IPS-18a (cell line): ENCODE measurements around the gene DPP6.

Experiments used
- H3K27ac ChIP-seq: one replicate; pipeline ENCODE4 v1.5.1; 2013; ENCODE audit warnings: low read length
- H3K27me3 ChIP-seq: one replicate; pipeline ENCODE4 v1.6.1; 2013; ENCODE audit warnings: mild to moderate bottlenecking, low read length; ENCODE audit not compliant: control insufficient read depth, insufficient read depth
- H3K36me3 ChIP-seq: one replicate; pipeline ENCODE4 v1.6.1; 2013; ENCODE audit warnings: low read depth, low read length; ENCODE audit not compliant: control insufficient read depth
- H3K4me1 ChIP-seq: one replicate; pipeline ENCODE4 v1.6.1; 2013; ENCODE audit warnings: low read depth, low read length; ENCODE audit not compliant: control insufficient read depth
- H3K4me3 ChIP-seq: one replicate; pipeline ENCODE4 v1.5.1; 2013; ENCODE audit warnings: low read length
- H3K9ac ChIP-seq: one replicate; pipeline ENCODE4 v1.6.1; 2013; ENCODE audit warnings: mild to moderate bottlenecking, low read length, moderate library complexity
- H3K9me3 ChIP-seq: one replicate; pipeline ENCODE4 v1.6.1; 2013; ENCODE audit warnings: low read depth, low read length; ENCODE audit not compliant: control insufficient read depth

Gene DPP6

DNA sequence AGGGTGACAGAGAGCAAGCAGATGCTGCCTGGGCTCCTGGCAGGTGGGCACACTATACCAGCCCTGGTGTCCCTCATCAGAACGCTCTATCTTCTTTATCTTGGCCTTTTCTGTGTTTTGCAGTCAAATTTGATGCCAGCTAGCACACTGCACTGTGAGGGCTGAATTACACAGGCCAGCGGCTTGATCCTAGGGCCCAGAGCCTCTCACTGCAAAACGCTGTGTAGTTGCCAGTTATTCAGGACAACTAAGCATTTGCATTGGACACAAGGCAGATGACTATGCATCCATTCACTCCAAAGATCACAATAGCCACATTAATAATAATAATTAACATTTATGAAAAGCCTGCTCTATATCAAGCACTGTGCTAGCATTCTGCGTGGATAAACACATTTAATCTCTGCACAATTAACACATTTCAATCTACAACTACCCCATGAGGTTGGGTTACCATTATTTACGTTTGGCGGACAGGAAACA lies 850.4 kb downstream of the DPP6 start:
- no peaks in the 10 kb centered on the region for H3K9me3 ChIP-seq
- no peak overlapping the region for H3K27ac ChIP-seq
- no peaks in the 10 kb centered on the region for H3K27me3 ChIP-seq
- no peaks in the 10 kb centered on the region for H3K36me3 ChIP-seq
- H3K4me3 ChIP-seq: no peak overlapping the region
- H3K9ac ChIP-seq: no peak overlapping the region
- no peaks in the 10 kb centered on the region for H3K4me1 ChIP-seq

DNA sequence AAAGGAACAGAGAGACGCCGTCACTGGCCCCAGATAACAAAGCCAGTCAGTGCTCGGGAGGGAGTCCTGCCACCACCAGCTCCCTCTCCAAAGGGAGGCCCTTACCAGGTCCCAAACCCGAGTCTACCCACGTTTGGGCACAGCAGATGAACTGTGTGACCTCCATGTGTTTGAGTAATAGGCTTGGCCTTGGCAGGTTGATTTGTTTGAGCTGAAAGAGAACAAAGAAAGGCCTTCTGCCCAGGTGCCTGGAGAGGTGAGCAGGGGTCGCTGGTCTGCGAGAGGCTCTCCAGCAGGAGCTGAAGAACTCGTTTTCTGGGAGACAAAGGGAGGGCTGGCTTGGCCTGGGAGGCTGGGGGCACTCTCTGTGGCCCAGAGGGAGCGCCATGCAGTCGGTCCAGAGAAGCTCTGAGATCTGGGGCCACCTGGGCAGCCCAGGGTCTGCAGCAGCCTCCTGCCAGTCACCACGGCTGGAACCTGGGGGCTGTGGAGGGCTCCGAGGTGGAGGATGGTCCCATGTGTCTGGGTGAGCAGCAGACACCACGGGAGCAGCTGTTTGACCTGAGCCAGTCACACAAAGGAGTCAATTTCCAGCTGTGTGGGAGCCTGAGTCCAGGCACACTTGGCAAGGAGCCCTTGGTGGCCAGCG lies 851.0 kb downstream of the DPP6 start:
- no peak overlapping the region for H3K4me3 ChIP-seq
- H3K9ac ChIP-seq: no peak overlapping the region
- H3K9me3 ChIP-seq: no peaks in the 10 kb centered on the region
- no peaks in the 10 kb centered on the region for H3K27me3 ChIP-seq
- H3K4me1 ChIP-seq: no peaks in the 10 kb centered on the region
- H3K27ac ChIP-seq: no peak overlapping the region
- H3K36me3 ChIP-seq: no peaks in the 10 kb centered on the region

GRCh38 chr7:154905146-154905545 lies 852.9 kb downstream of the DPP6 start:
- H3K36me3 ChIP-seq: no peaks in the 10 kb centered on the region
- H3K27ac ChIP-seq: no peak overlapping the region
- no peaks in the 10 kb centered on the region for H3K4me1 ChIP-seq
- H3K4me3 ChIP-seq: no peak overlapping the region
- no peak overlapping the region for H3K9ac ChIP-seq
- H3K27me3 ChIP-seq: no peaks in the 10 kb centered on the region
- no peaks in the 10 kb centered on the region for H3K9me3 ChIP-seq

- no peaks in the 10 kb centered on the region for H3K27me3 ChIP-seq
- no peak overlapping the region for H3K27ac ChIP-seq
- H3K9ac ChIP-seq: no peak overlapping the region
- no peaks in the 10 kb centered on the region for H3K4me1 ChIP-seq
- no peak overlapping the region for H3K4me3 ChIP-seq
- no peaks in the 10 kb centered on the region for H3K9me3 ChIP-seq
- no peaks in the 10 kb centered on the region for H3K36me3 ChIP-seq
Measured at GRCh38 chr7:154905615-154906014, 853.4 kb downstream of the DPP6 start.

- H3K27me3 ChIP-seq: no peaks in the 10 kb centered on the region
- no peaks in the 10 kb centered on the region for H3K36me3 ChIP-seq
- no peak overlapping the region for H3K27ac ChIP-seq
- no peak overlapping the region for H3K9ac ChIP-seq
- H3K4me3 ChIP-seq: no peak overlapping the region
- H3K4me1 ChIP-seq: no peaks in the 10 kb centered on the region
- H3K9me3 ChIP-seq: no peaks in the 10 kb centered on the region
Measured at GRCh38 chr7:154906201-154906600, 854.0 kb downstream of the DPP6 start.

GRCh38 chr7:154906736-154907355 lies 854.6 kb downstream of the DPP6 start:
- Histone ChIP-seq H3K9ac (no peak overlapping the region), H3K4me3 (no peak overlapping the region), H3K9me3 (no peaks in the 10 kb centered on the region), H3K27me3 (no peaks in the 10 kb centered on the region), H3K27ac (no peak overlapping the region), H3K4me1 (no peaks in the 10 kb centered on the region), H3K36me3 (no peaks in the 10 kb centered on the region)

DNA sequence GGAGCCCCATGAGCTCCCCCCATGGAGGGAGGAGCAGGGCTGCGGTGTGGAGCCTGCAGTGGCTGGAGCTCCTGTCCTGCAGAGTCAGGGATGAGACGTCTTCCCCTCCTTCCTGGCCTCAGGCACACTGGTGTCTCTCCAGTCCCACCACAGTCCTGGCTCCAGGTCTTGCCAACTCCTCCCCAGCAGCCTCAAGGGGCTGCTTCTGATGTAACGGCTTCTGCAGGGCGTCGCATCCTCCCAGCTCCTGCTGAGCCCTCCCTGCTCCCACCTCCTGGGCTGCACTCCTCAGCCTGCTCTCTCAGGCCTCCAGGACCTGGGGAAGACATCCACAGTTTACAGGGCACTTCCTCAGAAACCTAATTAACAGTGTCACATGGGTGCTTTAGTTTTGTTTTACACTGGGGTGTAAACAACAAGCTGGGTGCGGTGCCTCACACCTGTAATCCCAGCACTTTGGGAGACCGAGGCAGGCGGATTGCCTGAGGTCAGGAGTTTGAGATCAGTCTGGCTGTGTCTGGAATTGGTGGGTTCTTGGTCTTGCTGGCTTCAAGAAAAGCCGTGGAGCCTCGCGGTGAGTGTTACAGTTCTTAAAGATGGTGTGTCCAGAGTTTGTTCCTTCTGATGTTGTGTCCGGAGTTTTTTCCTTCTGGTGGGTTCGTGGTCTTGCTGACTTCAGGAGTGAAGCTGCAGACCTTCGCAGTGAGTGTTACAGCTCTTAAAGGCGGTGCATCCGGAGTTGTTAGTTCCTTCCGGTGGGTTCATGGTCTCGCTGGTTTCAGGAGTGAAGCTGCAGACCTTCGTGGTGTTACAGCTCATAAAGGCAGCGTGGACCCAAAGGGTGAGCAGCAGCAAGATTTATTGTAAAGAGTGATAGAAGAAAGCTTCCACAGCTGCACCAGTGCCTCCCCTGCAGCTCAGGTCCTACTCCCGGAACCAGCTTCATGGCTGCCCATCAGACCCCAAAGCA lies 855.7 kb downstream of the DPP6 start:
- Histone ChIP-seq H3K27ac (no peak overlapping the region), H3K36me3 (no peaks in the 10 kb centered on the region), H3K9ac (no peak overlapping the region), H3K27me3 (no peaks in the 10 kb centered on the region), H3K9me3 (no peaks in the 10 kb centered on the region), H3K4me3 (no peak overlapping the region), H3K4me1 (no peaks in the 10 kb centered on the region)

GRCh38 chr7:154909241-154910105 lies 857.3 kb downstream of the DPP6 start:
- Histone ChIP-seq H3K4me3 (no peak overlapping the region), H3K36me3 (no peaks in the 10 kb centered on the region), H3K27ac (no peak overlapping the region), H3K9ac (no peak overlapping the region), H3K27me3 (peaks cover 6% of the 10 kb centered on the region), H3K9me3 (no peaks in the 10 kb centered on the region), H3K4me1 (no peaks in the 10 kb centered on the region)

DNA sequence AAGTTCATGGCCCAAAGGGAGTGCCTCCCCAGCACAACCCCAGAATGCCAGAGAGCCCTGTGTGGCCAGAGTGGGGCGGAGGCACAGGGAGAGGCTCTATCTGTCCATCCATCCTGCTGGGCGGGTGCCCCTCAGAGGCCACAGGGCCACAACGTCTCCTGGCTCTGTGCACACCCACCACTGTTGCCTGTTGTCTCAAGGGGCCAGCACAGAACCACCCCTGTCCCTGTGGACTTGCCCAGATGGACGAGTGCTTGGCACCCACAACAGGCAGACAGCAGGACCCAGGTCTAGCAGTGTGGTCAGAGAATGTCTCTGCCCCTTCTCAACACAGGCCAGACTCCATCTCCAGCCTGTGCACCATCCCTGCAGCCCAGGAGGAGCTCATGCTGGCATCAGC lies 857.9 kb downstream of the DPP6 start:
- Histone ChIP-seq H3K27ac (no peak overlapping the region), H3K4me1 (no peaks in the 10 kb centered on the region), H3K9me3 (no peaks in the 10 kb centered on the region), H3K9ac (no peak overlapping the region), H3K36me3 (no peaks in the 10 kb centered on the region), H3K27me3 (peaks cover 8% of the 10 kb centered on the region), H3K4me3 (no peak overlapping the region)

- Histone ChIP-seq H3K27ac (no peak overlapping the region), H3K27me3 (peaks cover 8% of the 10 kb centered on the region), H3K36me3 (no peaks in the 10 kb centered on the region), H3K4me3 (no peak overlapping the region), H3K9ac (no peak overlapping the region), H3K9me3 (no peaks in the 10 kb centered on the region), H3K4me1 (no peaks in the 10 kb centered on the region)
Measured at GRCh38 chr7:154910977-154911376, 858.8 kb downstream of the DPP6 start.

DNA sequence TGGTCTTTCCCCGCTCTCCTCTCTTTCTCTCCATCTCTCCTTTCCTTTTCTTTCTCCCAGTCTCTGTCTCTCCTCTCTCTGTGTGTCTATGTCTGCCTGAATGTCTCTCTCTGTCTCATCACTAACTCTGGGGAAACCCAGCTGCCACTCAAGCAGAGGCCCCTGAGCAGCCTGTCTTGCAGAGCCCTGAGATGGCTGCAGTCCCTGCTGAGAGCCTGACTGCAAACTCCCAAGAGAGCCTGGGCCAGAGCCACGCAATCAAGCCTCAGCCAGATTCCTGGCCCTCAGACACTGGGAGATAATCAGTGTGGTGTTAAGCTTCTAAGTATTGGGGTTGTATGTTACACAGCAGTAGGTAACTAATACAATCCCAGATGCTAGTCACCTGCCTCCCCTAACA lies 859.2 kb downstream of the DPP6 start:
- Histone ChIP-seq H3K9ac (no peak overlapping the region), H3K27ac (no peak overlapping the region), H3K27me3 (peaks cover 8% of the 10 kb centered on the region), H3K36me3 (no peaks in the 10 kb centered on the region), H3K4me1 (no peaks in the 10 kb centered on the region), H3K9me3 (no peaks in the 10 kb centered on the region), H3K4me3 (no peak overlapping the region)
